Psoas muscle (tissue), 8 donors: ENCODE results near the gene CEP135. TPM values are rescaled to one million over a fixed set of nuclear protein-coding genes. Genes with fewer than 3 reads are reported as not detected.

Source experiments
- ATAC-seq, 4 donors: fragments of 200-7000 bp; cut with Tn5 transposase; one replicate each; pipeline ENCODE4 v1.9.1; 2020; ENCODE audit warnings: moderate library complexity in 3 of 4, mild to moderate bottlenecking in 2 of 4
- DNase-seq, 2 donors: peaks; one replicate each; pipeline ENCODE4 v3.0.0-alpha.2; 2020
- H3K27ac ChIP-seq: fragments of 200-600 bp; one replicate; pipeline ENCODE4 v1.8.0; 2022
- H3K27me3 ChIP-seq, 3 donors: fragments of 200-600 bp in 1 of 3; one replicate each; pipeline versions ENCODE4 v1.6.1 to v1.8.0; 2013 to 2022; ENCODE audit warnings: low read length in 2 of 3, mild to moderate bottlenecking in 2 of 3, moderate library complexity in 1 of 3; ENCODE audit not compliant: insufficient read depth in 3 of 3
- H3K36me3 ChIP-seq, 2 donors: fragments of 200-600 bp in 1 of 2; one replicate each; pipeline versions ENCODE4 v1.6.1 to v1.8.0; 2013 to 2022; ENCODE audit warnings: low read depth in 1 of 2, mild to moderate bottlenecking in 1 of 2, moderate library complexity in 1 of 2; ENCODE audit not compliant: insufficient read depth in 1 of 2
- H3K4me1 ChIP-seq: fragments of 200-600 bp; one replicate; pipeline ENCODE4 v1.8.0; 2022
- H3K4me3 ChIP-seq: fragments of 200-600 bp; one replicate; pipeline ENCODE4 v1.8.0; 2022; ENCODE audit warnings: mild to moderate bottlenecking
- H3K9me3 ChIP-seq: fragments of 200-600 bp; one replicate; pipeline ENCODE4 v1.8.0; 2022
- CTCF ChIP-seq: fragments of 200-600 bp; IDR thresholded peaks from one replicate; pipeline ENCODE4 v1.8.0; 2022; ENCODE audit warnings: antibody characterized with exemption
- WGBS, 3 donors: extraction: QIAGEN DNeasy Blood & Tissue Kit; methylation state at CpG; one replicate each; pipeline versions ENCODE4 v1.1.6 to v1.1.7; 2013; 5-methylcytosine and 5-hydroxymethylcytosine counted together
- intact Hi-C, 2 donors: fragments of 100-400 bp; cut with DNase I; formaldehyde crosslinking; loops; one replicate each; pipeline versions ENCODE4 v1.11.0 to v1.14.2; 2022
- polyA plus RNA-seq, 3 donors: library from polyadenylated mRNA; stranded (reverse); fragments of 200-250 nt; gene quantifications; one replicate each; pipeline ENCODE4 v1.2.3, GENCODE V29; 2013
- total RNA-seq, 4 donors: library from RNA; stranded (reverse); fragmentation: NEBNext Ultra II Directional in 2 of 4; extraction: Animal tissue kit (Norgen Biotek cat#: 25700) in 2 of 4; gene quantifications; one replicate each; pipeline versions ENCODE4 v1.2.1 to v1.2.4, GENCODE V29; 2021 to 2023
- donor health status: healthy with polysubstance abuse.
- donor health status: DM: no; HTN: no; CAD: no; lungs with moderate emphysema.
- donor health status: Bipolar disorder and iron deficiency.
- donor health status: healthy.
- donor health status: DM: yes; HTN: yes; CAD: no.
- donor health status: DM: no; HTN: no; CAD: no.
- donor health status: DM: no; HTN: no; CAD: no.
- donor health status: DM: yes; HTN: yes; CAD: no.

The CEP135 gene
- total and polyA plus RNA-seq, 7 donors = 0.55 to 2.0 (median 1.6) TPM

GRCh38 chr4:55973650-55974049 lies 24.9 kb downstream of the CEP135 start:
- Histone ChIP-seq H3K4me3 (no peak overlapping the region), H3K27me3 (no peaks in the 10 kb centered on the region), H3K27ac (no peak overlapping the region), H3K4me1 (no peaks in the 10 kb centered on the region), H3K9me3 (no peaks in the 10 kb centered on the region), H3K36me3 (peaks cover 0 to 14% of the 10 kb centered on the region in 2 donors)
- DNase-seq = no peak
- intact Hi-C loops = no loop called here
- WGBS, 3 donors = 90 to 95% (median 91%) methylated on average over 2 of the region's 2 CpGs
- no peak for ATAC-seq
- TF ChIP-seq CTCF = no peak

GRCh38 chr4:55977811-55978210 lies 29.1 kb downstream of the CEP135 start:
- peaks cover 0 to 21% of the 10 kb centered on the region in 2 donors for H3K36me3 ChIP-seq

GRCh38 chr4:55979562-55979961 lies 30.8 kb downstream of the CEP135 start:
- no peak for ATAC-seq
- H3K27me3 ChIP-seq = no peaks in the 10 kb centered on the region
- no peak for TF ChIP-seq CTCF
- WGBS, 3 donors = 80 to 85% (median 82%) methylated on average over 3 of the region's 3 CpGs
- H3K9me3 ChIP-seq = no peaks in the 10 kb centered on the region
- no peak for DNase-seq
- no peaks in the 10 kb centered on the region for H3K4me1 ChIP-seq
- intact Hi-C loops = no loop called here
- peaks cover 0 to 18% of the 10 kb centered on the region in 2 donors for H3K36me3 ChIP-seq
- H3K27ac ChIP-seq = no peak overlapping the region
- H3K4me3 ChIP-seq = no peak overlapping the region

More at GRCh38 chr4:55977811-55978210, 29.1 kb downstream of the CEP135 start:
- H3K27ac ChIP-seq = no peak overlapping the region
- H3K9me3 ChIP-seq = no peaks in the 10 kb centered on the region
- no peak overlapping the region for H3K4me3 ChIP-seq
- no peak for ATAC-seq
- no peaks in the 10 kb centered on the region for H3K4me1 ChIP-seq
- TF ChIP-seq CTCF = no peak
- no peak for DNase-seq
- H3K27me3 ChIP-seq = no peaks in the 10 kb centered on the region
- intact Hi-C loops = no loop called here
- WGBS, 3 donors = 96 to 99% (median 98%) methylated on average over 4 of the region's 4 CpGs

GRCh38 chr4:55980725-55981124 lies 32.0 kb downstream of the CEP135 start:
- intact Hi-C loops = no loop called here
- 73 to 79% (median 74%) methylated on average over 3 of the region's 3 CpGs for WGBS, 3 donors

More at GRCh38 chr4:55980725-55981124, 32.0 kb downstream of the CEP135 start:
- Histone ChIP-seq H3K27ac (no peak overlapping the region), H3K4me1 (no peaks in the 10 kb centered on the region), H3K4me3 (no peak overlapping the region), H3K36me3 (peaks cover under 1 to 14% of the 10 kb centered on the region in 2 donors), H3K9me3 (no peaks in the 10 kb centered on the region), H3K27me3 (no peaks in the 10 kb centered on the region)
- DNase-seq (no peak), ATAC-seq (no peak)
- no peak for TF ChIP-seq CTCF
